Measurements from ENCODE around the gene TXN2.

- TF ChIP-seq CTCF (IDR thresholded peaks at IDR 0.05): no peak
- TF ChIP-seq POLR2A (IDR thresholded peaks at IDR 0.05): no peak
Measured at GRCh38 chr22:36432592-36433317, 48.7 kb downstream of the TXN2 start.
